ENCODE data around the gene TMEM50B.

Gene TMEM50B

GRCh38 chr21:33444499-33444898 lies 35.3 kb downstream of the TMEM50B start:
- H3K27me3 ChIP-seq (ENCODE audit: insufficient read depth, low read length, poor library complexity, severe bottlenecking): no peaks in the 10 kb centered on the region
- no peaks in the 10 kb centered on the region for H3K9me3 ChIP-seq (ENCODE audit: insufficient read depth, low read depth, low read length)
- no peaks in the 10 kb centered on the region for H3K4me1 ChIP-seq (ENCODE audit: insufficient read depth, low read length, poor library complexity, severe bottlenecking)
- H3K9me2 ChIP-seq (replicated peaks; ENCODE audit: low read depth, low read length): no peaks in the 10 kb centered on the region
- H3K9ac ChIP-seq (ENCODE audit: low read depth, low read length, poor library complexity, severe bottlenecking): no peak overlapping the region
- H2AFZ ChIP-seq (ENCODE audit: low read length): no peak overlapping the region
- no peak overlapping the region for H3K4me3 ChIP-seq (ENCODE audit: low read length, poor library complexity, severe bottlenecking)
- no peak overlapping the region for H3K4me2 ChIP-seq (ENCODE audit: low read depth, low read length, poor library complexity, severe bottlenecking)
- H3K36me3 ChIP-seq (ENCODE audit: insufficient read depth, low read length): peaks cover 3% of the 10 kb centered on the region; the same call in 1 of the 2 replicates
- no peaks in the 10 kb centered on the region for H3K79me2 ChIP-seq (ENCODE audit: insufficient read depth, low read length)
- TF ChIP-seq EZH2phosphoT487 (IDR thresholded peaks at IDR 0.05; ENCODE audit: borderline replicate concordance) (no peak), CTCF (conservative IDR thresholded peaks at IDR 0.05; ENCODE audit: low read length) (no peak)
- no peaks in the 10 kb centered on the region for H3F3A ChIP-seq (ENCODE audit: low read depth)
- no peaks in the 10 kb centered on the region for H4K20me1 ChIP-seq (ENCODE audit: insufficient read depth, low read length, poor library complexity, severe bottlenecking)

GRCh38 chr21:33443194-33443593 lies 36.6 kb downstream of the TMEM50B start:
- TF ChIP-seq EZH2phosphoT487 (IDR thresholded peaks at IDR 0.05; ENCODE audit: borderline replicate concordance): no peak
- H3K79me2 ChIP-seq (ENCODE audit: insufficient read depth, low read length): no peaks in the 10 kb centered on the region
- no peak overlapping the region for H3K4me3 ChIP-seq (ENCODE audit: low read length, poor library complexity, severe bottlenecking)
- no peaks in the 10 kb centered on the region for H3K27me3 ChIP-seq (ENCODE audit: insufficient read depth, low read length, poor library complexity, severe bottlenecking)
- no peaks in the 10 kb centered on the region for H4K20me1 ChIP-seq (ENCODE audit: insufficient read depth, low read length, poor library complexity, severe bottlenecking)
- no peaks in the 10 kb centered on the region for H3K9me2 ChIP-seq (replicated peaks; ENCODE audit: low read depth, low read length)
- H3K4me2 ChIP-seq (ENCODE audit: low read depth, low read length, poor library complexity, severe bottlenecking): no peak overlapping the region
- H3K9ac ChIP-seq (ENCODE audit: low read depth, low read length, poor library complexity, severe bottlenecking): no peak overlapping the region
- H3K36me3 ChIP-seq (ENCODE audit: insufficient read depth, low read length): peaks cover 3% of the 10 kb centered on the region; the same call in 1 of the 2 replicates
- no peaks in the 10 kb centered on the region for H3F3A ChIP-seq (ENCODE audit: low read depth)
- no peaks in the 10 kb centered on the region for H3K4me1 ChIP-seq (ENCODE audit: insufficient read depth, low read length, poor library complexity, severe bottlenecking)
- no peaks in the 10 kb centered on the region for H3K9me3 ChIP-seq (ENCODE audit: insufficient read depth, low read depth, low read length)
- no peak overlapping the region for H2AFZ ChIP-seq (ENCODE audit: low read length)

GRCh38 chr21:33441489-33442477 lies 38.0 kb downstream of the TMEM50B start:
- no peaks in the 10 kb centered on the region for H3K4me1 ChIP-seq (ENCODE audit: insufficient read depth, low read length, poor library complexity, severe bottlenecking)
- no peak overlapping the region for H2AFZ ChIP-seq (ENCODE audit: low read length)
- H3K9me3 ChIP-seq (ENCODE audit: insufficient read depth, low read depth, low read length): no peaks in the 10 kb centered on the region
- no peaks in the 10 kb centered on the region for H3K9me2 ChIP-seq (replicated peaks; ENCODE audit: low read depth, low read length)
- peaks cover 16% of the 10 kb centered on the region; the same call in 1 of the 2 replicates for H3K36me3 ChIP-seq (ENCODE audit: insufficient read depth, low read length)
- H3K4me2 ChIP-seq (ENCODE audit: low read depth, low read length, poor library complexity, severe bottlenecking): no peak overlapping the region
- no peaks in the 10 kb centered on the region for H3K27me3 ChIP-seq (ENCODE audit: insufficient read depth, low read length, poor library complexity, severe bottlenecking)
- no peaks in the 10 kb centered on the region for H3K79me2 ChIP-seq (ENCODE audit: insufficient read depth, low read length)
- H4K20me1 ChIP-seq (ENCODE audit: insufficient read depth, low read length, poor library complexity, severe bottlenecking): no peaks in the 10 kb centered on the region
- H3K4me3 ChIP-seq (ENCODE audit: low read length, poor library complexity, severe bottlenecking): no peak overlapping the region
- no peak overlapping the region for H3K9ac ChIP-seq (ENCODE audit: low read depth, low read length, poor library complexity, severe bottlenecking)
- TF ChIP-seq EZH2phosphoT487 (IDR thresholded peaks at IDR 0.05; ENCODE audit: borderline replicate concordance) (no peak), CTCF (conservative IDR thresholded peaks at IDR 0.05; ENCODE audit: low read length) (no peak)
- H3F3A ChIP-seq (ENCODE audit: low read depth): no peaks in the 10 kb centered on the region

Data from Loucy (cell line).